ENCODE measurements around the gene SAMD10.
"Not testable (repeated sequence)": the region's sequence is repeated elsewhere in the genome, so short reads cannot be mapped to it uniquely, and the experiment has no call there.

DNA sequence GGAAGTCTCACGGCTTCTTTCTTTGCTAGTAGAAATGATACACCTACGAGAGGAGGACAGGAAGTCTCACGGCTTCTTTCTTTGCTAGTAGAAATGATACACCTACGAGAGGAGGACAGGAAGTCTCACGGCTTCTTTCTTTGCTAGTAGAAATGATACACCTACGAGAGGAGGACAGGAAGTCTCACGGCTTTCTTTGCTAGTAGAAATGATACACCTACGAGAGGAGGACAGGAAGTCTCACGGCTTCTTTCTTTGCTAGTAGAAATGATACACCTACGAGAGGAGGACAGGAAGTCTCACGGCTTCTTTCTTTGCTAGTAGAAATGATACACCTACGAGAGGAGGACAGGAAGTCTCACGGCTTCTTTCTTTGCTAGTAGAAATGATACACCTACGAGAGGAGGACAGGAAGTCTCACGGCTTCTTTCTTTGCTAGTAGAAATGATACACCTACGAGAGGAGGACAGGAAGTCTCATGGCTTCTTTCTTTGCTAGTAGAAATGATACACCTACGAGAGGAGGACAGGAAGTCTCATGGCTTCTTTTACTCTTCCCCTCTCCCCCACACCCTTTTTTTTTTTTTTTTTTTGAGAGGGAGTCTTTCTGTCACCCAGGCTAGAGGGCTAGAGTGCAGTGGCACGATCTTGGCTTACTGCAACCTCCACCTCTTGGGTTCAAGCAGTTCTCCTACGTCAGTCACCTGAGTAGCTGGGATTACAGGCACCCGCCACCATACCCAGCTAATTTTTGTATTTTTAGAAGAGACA lies 33.1 kb upstream of the SAMD10 start:
- TF ChIP-seq, protein P1, sequence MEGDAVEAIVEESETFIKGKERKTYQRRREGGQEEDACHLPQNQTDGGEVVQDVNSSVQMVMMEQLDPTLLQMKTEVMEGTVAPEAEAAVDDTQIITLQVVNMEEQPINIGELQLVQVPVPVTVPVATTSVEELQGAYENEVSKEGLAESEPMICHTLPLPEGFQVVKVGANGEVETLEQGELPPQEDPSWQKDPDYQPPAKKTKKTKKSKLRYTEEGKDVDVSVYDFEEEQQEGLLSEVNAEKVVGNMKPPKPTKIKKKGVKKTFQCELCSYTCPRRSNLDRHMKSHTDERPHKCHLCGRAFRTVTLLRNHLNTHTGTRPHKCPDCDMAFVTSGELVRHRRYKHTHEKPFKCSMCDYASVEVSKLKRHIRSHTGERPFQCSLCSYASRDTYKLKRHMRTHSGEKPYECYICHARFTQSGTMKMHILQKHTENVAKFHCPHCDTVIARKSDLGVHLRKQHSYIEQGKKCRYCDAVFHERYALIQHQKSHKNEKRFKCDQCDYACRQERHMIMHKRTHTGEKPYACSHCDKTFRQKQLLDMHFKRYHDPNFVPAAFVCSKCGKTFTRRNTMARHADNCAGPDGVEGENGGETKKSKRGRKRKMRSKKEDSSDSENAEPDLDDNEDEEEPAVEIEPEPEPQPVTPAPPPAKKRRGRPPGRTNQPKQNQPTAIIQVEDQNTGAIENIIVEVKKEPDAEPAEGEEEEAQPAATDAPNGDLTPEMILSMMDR (IDR thresholded peaks at IDR 0.05; ENCODE audit: control extremely low read depth in 1 of 3, insufficient read depth in 1 of 3, low read depth in 1 of 3, low read length in 3 of 3) = not testable (repeated sequence)
- TF ChIP-seq, protein P2, sequence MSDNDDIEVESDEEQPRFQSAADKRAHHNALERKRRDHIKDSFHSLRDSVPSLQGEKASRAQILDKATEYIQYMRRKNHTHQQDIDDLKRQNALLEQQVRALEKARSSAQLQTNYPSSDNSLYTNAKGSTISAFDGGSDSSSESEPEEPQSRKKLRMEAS (IDR thresholded peaks at IDR 0.05) = not testable (repeated sequence)
- not testable (repeated sequence) for TF ChIP-seq SIN3A (conservative IDR thresholded peaks at IDR 0.05 in 1 of 2, IDR thresholded peaks at IDR 0.05 in 1 of 2; ENCODE audit: low read depth in 1 of 2, low read length in 2 of 2); POLR2A (IDR thresholded peaks at IDR 0.05; ENCODE audit: control extremely low read depth in 1 of 2, low read depth in 2 of 2, low read length in 2 of 2); POLR2AphosphoS5 (IDR thresholded peaks at IDR 0.05; ENCODE audit: low read depth, low read length)

Measured in H1 (cell line).